ENCODE measurements around the gene CD248.

The CD248 gene

GRCh38 chr11:66275984-66276612 is 40.7 kb downstream of the CD248 start:
- no peak for DNase-seq (ENCODE audit: low spot score)

- DNase-seq (ENCODE audit: low spot score), result no peak
Measured at GRCh38 chr11:66275396-66275795, 41.4 kb downstream of the CD248 start.

- DNase-seq (ENCODE audit: low spot score), result no peak
Measured at GRCh38 chr11:66274219-66274618, 42.6 kb downstream of the CD248 start.

DNA sequence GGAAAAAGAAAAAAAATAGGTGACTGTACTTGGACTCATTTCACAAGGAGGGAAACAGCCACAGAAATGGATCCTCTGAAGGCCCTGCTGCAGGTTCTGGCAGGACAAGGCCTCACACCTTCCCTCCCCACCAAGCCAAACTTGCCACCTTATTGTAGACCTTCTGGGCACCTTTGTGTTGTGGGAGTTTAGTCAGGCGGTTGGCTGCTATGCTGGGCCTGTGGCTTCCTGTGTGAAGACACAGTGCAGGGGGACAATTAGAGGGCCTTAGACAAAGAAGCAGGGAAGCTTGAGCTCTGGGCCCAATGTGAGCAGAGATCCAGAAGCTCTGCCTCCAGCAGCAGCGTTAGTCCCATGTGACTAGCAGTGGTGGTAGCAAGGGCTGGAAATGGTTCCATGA is 44.2 kb downstream of the CD248 start:
- DNase-seq (ENCODE audit: low spot score), result no peak

DNA sequence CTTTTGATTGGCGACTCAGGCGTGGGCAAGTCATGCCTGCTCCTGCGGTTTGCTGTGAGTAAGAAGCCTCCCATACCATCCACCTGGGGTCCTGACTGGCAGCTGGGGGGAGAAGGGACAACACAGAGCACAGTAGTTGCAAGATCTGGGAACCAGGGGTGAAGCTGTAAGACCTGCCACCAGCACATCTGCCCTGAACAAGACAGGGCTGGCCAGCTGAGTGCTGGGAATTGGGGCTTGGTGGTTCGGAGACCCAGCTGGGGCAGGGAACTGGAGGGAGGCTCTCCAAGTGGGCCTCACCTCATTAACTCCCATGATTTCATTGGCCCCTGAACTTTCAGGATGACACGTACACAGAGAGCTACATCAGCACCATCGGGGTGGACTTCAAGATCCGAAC is 45.0 kb downstream of the CD248 start:
- no peak for DNase-seq (ENCODE audit: low spot score)

GRCh38 chr11:66268952-66269905 is 47.6 kb downstream of the CD248 start:
- DNase-seq (ENCODE audit: low spot score), result peak; percentile 99

GRCh38 chr11:66268244-66268951 is 48.4 kb downstream of the CD248 start, which contains the start of gene RAB1B:
Gene RAB1B (plus strand): TSS chr11:66268639. CDS start chr11:66268680, 41 bp downstream.
- peak; percentile 100 for DNase-seq (ENCODE audit: low spot score)

DNA sequence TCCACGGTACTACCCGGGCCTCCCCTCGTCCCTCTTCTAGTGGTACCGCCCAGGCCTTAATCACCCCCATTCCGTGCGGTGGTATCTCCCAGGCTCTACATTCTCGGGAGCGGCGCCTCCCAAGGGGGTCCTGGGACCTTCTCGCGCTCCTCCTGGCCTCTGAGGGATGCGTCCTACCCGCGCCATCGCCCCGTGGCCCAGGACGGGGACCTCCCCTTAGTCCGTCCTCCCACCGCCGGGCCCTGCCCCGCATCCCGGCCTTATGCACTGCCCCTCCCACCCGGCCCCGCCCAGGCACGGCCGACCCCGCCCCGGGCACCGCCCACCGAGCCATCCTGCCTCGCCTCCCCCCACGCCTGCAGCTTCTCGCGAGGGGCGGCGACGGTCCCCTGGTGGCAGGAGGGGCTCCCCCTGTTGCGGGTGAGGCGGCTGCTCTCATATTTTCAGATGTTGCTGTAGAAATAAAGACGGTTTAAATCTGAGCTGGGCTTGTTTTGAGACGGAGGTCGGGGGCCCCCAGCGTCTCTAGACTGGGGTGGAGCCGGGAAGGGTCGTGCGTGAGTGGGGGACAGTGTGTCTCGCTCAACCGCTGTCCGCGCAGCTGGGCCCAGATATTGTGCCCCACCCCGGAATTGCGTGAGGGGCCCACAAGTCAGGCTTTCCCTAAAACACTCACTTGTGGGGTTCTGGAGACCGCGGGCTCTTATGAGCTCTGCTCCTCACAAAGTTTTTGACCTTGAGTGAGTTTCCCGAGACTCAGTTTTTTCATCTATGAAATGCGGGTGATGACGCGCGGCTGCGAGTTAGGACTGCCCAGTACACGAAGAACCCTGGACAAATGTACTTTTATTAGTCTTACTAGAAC is 49.2 kb downstream of the CD248 start:
- DNase-seq (ENCODE audit: low spot score), result peak; percentile 100

GRCh38 chr11:66267039-66267378 is 49.8 kb downstream of the CD248 start:
- DNase-seq (ENCODE audit: low spot score), result no peak

- DNase-seq (ENCODE audit: low spot score), result no peak
Measured at GRCh38 chr11:66266378-66267038, 50.3 kb downstream of the CD248 start.

- no peak for DNase-seq (ENCODE audit: low spot score)
Measured at GRCh38 chr11:66265531-66266377, 51.1 kb downstream of the CD248 start.

DNA sequence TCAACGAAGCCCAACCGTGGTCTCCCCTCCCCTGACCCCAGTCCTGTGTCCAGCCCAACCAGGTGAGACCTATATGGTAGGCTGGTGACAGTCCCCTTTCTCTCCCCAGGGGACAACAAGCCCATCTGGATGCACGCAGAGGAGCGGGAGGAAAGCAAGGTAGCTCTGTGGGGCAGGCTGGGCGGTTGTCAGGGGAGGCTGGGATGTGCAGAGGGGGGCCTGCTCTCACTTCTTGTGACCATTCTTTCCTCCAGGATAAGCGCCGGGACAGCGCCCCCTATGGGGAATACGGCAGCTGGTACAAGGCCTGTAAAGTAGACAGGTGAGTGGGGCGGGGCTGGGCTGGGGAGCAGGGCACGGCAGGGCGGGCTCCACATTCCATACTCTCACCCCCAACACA is 51.9 kb downstream of the CD248 start:
- peak; percentile 89 for DNase-seq (ENCODE audit: low spot score)

All from HuH-7.5 (cell line).